B cell (primary cell): ENCODE data around the gene PDCD6IP.

Source experiments
- EZH2 ChIP-seq: IDR thresholded peaks from 2 replicates; pipeline ENCODE4 v1.6.1; 2012; ENCODE audit warnings: borderline replicate concordance, low read depth, mild to moderate bottlenecking, moderate library complexity, low read length; ENCODE audit not compliant: insufficient read depth, poor library complexity, severe bottlenecking
- TF ChIP-seq, protein P1 (sequence below): fragments of 200-600 bp; IDR thresholded peaks from one replicate; pipeline ENCODE4 v1.8.0; 2022; ENCODE audit warnings: antibody characterized with exemption, mild to moderate bottlenecking

DNA sequence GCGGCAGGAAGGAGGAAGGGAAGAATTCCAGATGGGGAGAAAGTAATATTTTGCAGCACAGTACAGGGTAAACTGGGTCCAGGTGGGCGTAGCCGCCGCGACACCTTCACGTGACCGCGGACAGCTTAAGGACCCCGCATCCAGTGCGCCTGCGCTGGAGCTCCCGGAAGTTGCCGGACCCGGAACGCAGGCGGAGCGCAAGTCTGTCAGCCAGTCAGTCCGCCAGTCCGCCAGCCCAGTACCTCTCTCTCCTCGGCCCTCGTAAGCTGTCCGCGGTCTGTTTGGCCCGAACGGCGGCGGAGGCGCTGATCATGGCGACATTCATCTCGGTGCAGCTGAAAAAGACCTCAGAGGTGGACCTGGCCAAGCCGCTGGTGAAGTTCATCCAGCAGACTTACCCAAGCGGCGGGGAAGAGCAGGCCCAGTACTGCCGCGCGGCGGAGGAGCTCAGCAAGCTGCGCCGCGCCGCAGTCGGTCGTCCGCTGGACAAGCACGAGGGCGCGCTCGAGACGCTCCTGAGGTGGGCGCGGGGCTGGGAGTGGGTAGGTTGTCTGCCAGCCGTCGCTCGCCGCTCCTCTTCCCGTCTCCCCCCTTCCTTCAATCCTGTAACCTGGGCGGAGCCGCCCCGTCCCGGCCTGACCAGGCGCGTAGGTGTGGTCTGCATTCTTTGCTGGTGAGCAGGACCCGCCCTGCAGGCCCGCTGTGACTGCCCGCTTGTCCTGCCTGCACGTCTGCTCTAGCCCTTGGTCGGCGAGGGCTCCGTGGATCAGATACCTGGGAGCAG, at the start of gene PDCD6IP:
- TF ChIP-seq, protein P1, sequence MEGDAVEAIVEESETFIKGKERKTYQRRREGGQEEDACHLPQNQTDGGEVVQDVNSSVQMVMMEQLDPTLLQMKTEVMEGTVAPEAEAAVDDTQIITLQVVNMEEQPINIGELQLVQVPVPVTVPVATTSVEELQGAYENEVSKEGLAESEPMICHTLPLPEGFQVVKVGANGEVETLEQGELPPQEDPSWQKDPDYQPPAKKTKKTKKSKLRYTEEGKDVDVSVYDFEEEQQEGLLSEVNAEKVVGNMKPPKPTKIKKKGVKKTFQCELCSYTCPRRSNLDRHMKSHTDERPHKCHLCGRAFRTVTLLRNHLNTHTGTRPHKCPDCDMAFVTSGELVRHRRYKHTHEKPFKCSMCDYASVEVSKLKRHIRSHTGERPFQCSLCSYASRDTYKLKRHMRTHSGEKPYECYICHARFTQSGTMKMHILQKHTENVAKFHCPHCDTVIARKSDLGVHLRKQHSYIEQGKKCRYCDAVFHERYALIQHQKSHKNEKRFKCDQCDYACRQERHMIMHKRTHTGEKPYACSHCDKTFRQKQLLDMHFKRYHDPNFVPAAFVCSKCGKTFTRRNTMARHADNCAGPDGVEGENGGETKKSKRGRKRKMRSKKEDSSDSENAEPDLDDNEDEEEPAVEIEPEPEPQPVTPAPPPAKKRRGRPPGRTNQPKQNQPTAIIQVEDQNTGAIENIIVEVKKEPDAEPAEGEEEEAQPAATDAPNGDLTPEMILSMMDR, result peak; percentile 25
- no peak for TF ChIP-seq EZH2
